ENCODE measurements around the gene NAP1L4. TPM values are rescaled to one million over a fixed set of nuclear protein-coding genes. Genes with fewer than 3 reads are reported as not detected.

The NAP1L4 gene
- polyA plus RNA-seq, 4 donors: 173 to 202 (median 194) TPM

GRCh38 chr11:2995893-2996554, 3.9 kb upstream of the NAP1L4 start:
- no peak for DNase-seq (ENCODE audit: low read depth in 4 of 4, low spot score in 3 of 4)

DNA sequence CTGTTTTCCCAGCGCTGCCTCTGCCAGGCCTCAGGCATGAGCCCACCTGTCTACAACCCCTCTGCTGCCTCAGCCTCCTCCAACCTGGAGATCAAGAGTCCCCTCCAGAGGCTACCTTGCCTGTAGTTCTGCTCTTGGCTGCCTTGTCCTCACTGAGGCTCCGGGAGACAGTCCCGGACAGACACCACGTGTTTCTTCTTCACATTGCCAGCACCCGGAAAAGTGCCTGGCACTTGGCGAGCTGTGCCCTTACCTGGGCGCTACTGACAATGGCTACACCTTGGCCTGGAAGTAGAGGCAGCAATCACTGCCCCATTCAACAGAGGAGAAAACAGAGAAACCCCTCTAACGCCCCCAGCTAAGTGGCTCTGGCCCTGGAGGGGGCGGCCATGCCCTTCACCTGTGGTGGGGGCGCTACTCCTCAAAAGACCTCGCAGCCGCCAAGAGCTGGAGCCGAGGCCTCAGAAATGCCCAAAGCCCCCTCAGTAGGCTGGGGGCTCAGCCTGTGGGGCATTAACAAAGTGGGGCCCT, 3.0 kb upstream of the NAP1L4 start:
- no peak for DNase-seq (ENCODE audit: low read depth in 4 of 4, low spot score in 3 of 4)

- DNase-seq (ENCODE audit: low read depth in 4 of 4, low spot score in 3 of 4): no peak
Measured at GRCh38 chr11:2994336-2994730, 2.2 kb upstream of the NAP1L4 start.

- no peak for DNase-seq (ENCODE audit: low read depth in 4 of 4, low spot score in 3 of 4)
Measured at GRCh38 chr11:2992997-2993325, 832 bp upstream of the NAP1L4 start.

- DNase-seq (ENCODE audit: low read depth in 4 of 4, low spot score in 3 of 4): peak in 1 of 4 donors; percentile 38
Measured at GRCh38 chr11:2991452-2992233, 486 bp downstream of the NAP1L4 start.

GRCh38 chr11:2990617-2991451, 1.3 kb downstream of the NAP1L4 start:
- DNase-seq (ENCODE audit: low read depth in 4 of 4, low spot score in 3 of 4): no peak

DNA sequence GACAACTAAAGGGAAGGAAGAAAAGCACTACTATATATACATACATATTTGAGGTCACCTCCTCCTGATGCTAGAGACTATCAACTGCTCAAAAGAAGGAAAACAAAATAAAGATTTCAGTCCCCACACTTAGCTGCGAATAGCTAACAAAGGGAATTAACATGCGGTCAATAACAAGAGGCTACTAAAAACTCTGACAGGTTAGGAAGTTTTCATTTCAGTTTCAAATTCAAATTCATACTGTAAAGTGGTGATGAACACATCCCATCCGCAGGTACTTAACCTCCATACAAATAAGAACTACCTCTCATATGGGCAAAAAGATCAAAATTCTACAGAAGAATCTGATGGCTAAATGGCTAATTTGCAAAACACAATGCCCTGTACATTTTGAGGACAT, 2.6 kb downstream of the NAP1L4 start:
- no peak for DNase-seq (ENCODE audit: low read depth in 4 of 4, low spot score in 3 of 4)

DNA sequence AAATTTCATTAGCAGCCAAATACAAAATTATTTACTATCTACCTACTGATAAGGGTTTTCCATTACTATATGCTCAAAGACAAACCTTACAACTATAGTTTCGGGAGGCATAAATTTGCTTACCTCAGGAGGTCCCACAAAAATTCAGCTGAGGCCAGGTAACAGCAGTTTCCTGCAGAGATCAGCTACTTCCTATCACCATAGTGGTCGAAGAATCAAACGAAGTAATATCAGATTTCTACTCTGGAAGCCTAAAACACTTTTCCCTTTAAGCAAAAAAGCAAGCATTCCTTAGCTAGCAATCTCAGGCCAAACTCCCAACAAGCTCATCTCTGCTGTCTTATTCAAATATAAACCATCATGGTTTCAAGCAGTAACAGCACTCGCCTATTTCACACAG, 3.1 kb downstream of the NAP1L4 start:
- no peak for DNase-seq (ENCODE audit: low read depth in 4 of 4, low spot score in 3 of 4)

DNA sequence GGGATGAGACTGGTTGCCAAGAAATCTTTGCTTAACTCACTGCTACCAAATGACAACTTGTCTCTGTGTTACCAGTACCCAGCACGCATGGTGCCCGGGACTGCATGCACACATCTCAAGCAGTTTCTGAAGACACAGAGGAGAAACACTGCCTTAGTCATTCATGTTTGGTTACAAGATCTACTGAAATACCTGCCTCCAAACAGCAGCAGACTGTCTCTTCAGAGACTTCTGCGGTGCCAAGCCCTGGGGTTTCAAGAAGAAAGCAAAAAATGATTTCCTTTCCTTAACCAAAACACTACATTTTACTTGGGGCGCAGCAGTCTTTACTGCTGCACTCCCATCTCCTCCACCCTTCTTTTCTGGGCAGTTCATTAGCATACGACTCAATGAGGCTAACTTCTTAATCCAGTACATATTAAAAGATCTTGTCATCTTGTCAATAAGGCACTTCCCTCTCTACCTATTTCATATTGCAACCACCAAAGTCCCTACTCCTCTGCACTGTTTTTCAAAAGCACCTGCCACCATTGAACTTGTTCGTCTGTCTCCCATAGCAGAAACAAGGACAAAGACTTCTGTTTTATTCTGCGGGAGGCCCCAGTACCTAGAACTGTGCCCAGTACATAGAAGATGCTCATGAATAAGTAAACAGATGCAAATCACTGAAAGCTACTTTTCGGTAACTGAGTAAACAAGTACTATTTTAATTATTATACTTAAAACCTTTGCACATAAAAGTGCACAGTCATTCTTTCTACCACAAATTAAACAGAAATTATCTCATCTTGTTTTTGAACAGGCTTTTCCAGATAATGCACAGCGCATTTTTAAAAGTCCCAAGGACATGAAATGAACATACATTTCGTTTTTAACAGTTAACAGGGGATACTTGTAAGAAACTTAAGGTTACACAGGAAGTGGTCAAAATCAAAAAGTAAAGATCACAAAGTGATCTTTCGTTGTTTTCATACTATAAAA, 4.0 kb downstream of the NAP1L4 start:
- DNase-seq (ENCODE audit: low read depth in 4 of 4, low spot score in 3 of 4): no peak

DNA sequence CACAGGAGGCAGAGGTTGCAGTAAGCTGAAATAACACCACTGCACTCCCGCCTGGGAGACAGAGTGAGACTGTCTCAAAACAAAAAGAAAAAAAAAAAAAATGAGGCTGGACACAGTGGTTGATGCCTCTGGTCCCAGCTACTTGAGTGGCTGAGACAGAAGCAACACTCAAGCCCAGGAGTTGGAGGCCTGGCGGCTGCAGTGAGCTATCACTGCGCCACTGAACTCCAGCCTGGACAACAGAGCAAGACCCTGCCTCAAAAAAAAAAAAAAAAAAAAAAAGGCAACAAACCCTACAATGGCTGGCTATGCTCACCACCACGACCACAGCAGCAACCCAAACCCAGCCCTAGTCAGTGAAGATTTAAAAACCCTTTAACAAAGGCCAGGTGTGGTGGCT, 8.2 kb downstream of the NAP1L4 start:
- DNase-seq (ENCODE audit: low read depth in 4 of 4, low spot score in 3 of 4): no peak

DNA sequence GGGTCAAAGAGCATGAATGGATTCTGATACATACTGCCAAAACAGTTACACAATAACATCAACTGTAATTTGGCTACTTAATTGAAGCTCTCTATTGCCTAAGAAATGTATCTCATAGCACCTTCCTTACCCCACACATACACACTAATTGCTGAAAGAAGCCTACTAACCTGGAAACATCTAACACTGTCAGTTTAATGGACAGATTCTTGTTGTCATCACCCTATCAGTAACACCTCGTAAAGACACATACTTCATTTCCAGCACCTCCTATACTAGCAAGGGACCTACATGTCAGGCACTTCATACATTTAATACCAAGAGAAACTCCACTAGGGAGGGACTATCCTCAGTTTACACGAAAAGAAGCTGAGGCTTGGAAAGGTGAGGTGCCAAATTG, 9.9 kb downstream of the NAP1L4 start:
- DNase-seq (ENCODE audit: low read depth in 4 of 4, low spot score in 3 of 4): no peak

DNA sequence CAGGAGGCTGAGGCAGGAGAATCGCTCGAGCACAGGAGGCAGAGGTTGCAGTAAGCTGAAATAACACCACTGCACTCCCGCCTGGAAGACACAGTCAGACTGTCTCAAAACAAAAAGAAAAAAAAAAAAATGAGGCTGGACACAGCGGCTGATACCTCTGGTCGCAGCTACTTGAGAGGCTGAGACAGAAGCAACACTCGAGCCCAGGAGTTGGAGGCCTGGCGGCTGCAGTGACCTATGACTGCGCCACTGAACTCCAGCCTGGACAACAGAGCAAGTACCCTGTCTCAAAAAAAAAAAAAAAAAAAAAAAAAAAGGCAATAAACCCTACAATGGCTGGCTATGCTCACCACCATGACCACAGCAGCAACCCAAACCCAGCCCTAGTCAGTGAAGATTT, 11.0 kb downstream of the NAP1L4 start:
- DNase-seq (ENCODE audit: low read depth in 4 of 4, low spot score in 3 of 4): no peak

GRCh38 chr11:2980168-2980840, 11.8 kb downstream of the NAP1L4 start:
- no peak for DNase-seq (ENCODE audit: low read depth in 4 of 4, low spot score in 3 of 4)

DNA sequence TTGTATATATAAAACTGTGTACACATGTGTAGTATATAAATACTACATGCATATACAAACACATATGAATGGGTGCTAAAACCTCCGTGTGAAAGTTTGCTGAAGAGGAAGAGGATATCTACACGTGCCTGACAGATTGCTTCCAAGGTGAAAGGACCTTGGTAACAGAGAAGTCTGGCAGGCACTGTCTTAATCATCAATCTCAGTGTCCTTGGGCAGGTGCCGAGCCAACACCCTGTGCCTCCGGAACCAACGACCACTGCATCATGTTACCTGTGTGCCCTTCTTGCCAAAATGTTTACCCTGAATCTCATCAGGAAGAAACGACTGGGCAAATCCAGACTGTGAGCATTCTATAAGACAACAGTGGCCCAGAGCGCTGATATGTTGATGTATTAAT, 15.0 kb downstream of the NAP1L4 start:
- no peak for DNase-seq (ENCODE audit: low read depth in 4 of 4, low spot score in 3 of 4)

GRCh38 chr11:2976294-2977063, 15.7 kb downstream of the NAP1L4 start:
- DNase-seq (ENCODE audit: low read depth in 4 of 4, low spot score in 3 of 4): no peak

DNA sequence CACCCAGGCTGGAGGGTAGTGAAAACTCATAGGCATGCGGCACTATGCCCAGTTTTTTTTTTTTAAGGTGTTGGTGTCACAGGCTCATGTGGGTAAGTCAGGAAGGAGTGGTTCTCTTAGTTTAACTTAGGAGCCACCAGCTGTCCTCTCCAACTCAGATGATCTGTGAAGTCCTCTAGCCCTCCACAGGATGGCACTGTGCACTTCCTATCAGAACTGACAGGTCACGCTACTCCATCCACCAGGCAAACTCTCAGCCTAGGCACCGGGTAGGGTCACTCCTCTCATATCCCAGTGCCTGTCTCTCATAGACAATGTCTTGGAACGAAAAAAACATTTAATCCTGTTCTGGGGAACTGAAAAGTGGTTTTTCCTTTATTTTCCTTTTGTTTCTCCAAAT, 16.5 kb downstream of the NAP1L4 start:
- DNase-seq (ENCODE audit: low read depth in 4 of 4, low spot score in 3 of 4): no peak

- DNase-seq (ENCODE audit: low read depth in 4 of 4, low spot score in 3 of 4): no peak
Measured at GRCh38 chr11:2974272-2974671, 17.9 kb downstream of the NAP1L4 start.

- DNase-seq (ENCODE audit: low read depth in 4 of 4, low spot score in 3 of 4): no peak
Measured at GRCh38 chr11:2968341-2968900, 23.7 kb downstream of the NAP1L4 start.

GRCh38 chr11:2964782-2965181, 27.3 kb downstream of the NAP1L4 start:
- DNase-seq (ENCODE audit: low read depth in 4 of 4, low spot score in 3 of 4): no peak

Measured in right renal pelvis (tissue), 4 donors.